Muscle of leg (tissue), 11 donors: ENCODE data around the gene EID3. TPM values are rescaled to one million over a fixed set of nuclear protein-coding genes. Genes with fewer than 3 reads are reported as not detected.
A peak's percentile ranks its signal among the peaks of the same experiment; 100 is the strongest.
"Not testable (repeated sequence)": the region's sequence is repeated elsewhere in the genome, so short reads cannot be mapped to it uniquely, and the experiment has no call there.

Source experiments
- DNase-seq: peaks from one replicate; pipeline ENCODE4 v3.0.0; 2013
- H3K27ac ChIP-seq: one replicate; pipeline ENCODE4 v1.5.1; 2013; ENCODE audit warnings: mild to moderate bottlenecking, low read length, control low read depth
- H3K27me3 ChIP-seq: one replicate; pipeline ENCODE4 v1.6.1; 2013; ENCODE audit warnings: low read length; ENCODE audit not compliant: control insufficient read depth, insufficient read depth
- H3K36me3 ChIP-seq: one replicate; pipeline ENCODE4 v1.6.1; 2013; ENCODE audit warnings: low read length; ENCODE audit not compliant: control insufficient read depth, insufficient read depth
- H3K4me1 ChIP-seq: one replicate; pipeline ENCODE4 v1.6.1; 2013; ENCODE audit warnings: low read length; ENCODE audit not compliant: control insufficient read depth, insufficient read depth
- H3K4me3 ChIP-seq: one replicate; pipeline ENCODE4 v1.5.1; 2013; ENCODE audit warnings: low read length, control low read depth
- H3K9me3 ChIP-seq: replicated peaks from 2 replicates; pipeline ENCODE4 v1.6.1; 2013; ENCODE audit warnings: low read depth, low read length; ENCODE audit not compliant: control insufficient read depth
- WGBS: methylation state at CpG from one replicate; pipeline ENCODE4 v1.1.5; 2013; ENCODE audit warnings: missing lambda C conversion rate; ENCODE audit not compliant: insufficient coverage; 5-methylcytosine and 5-hydroxymethylcytosine counted together
- polyA plus RNA-seq, 8 donors: library from polyadenylated mRNA; unstranded; fragments of 120-200 nt; gene quantifications; one replicate each; pipeline versions ENCODE4 v1.2.1 to v1.2.3, GENCODE V29; 2013; ENCODE audit warnings: inconsistent platforms in 1 of 8, low replicate concordance in 1 of 8; ENCODE audit not compliant: insufficient read length in 8 of 8, insufficient read depth in 1 of 8
- total RNA-seq: library from RNA; stranded (reverse); fragments of 120-200 nt; gene quantifications from one replicate; pipeline ENCODE4 v1.2.4, GENCODE V29; 2013

Gene EID3
- total and polyA plus RNA-seq, 9 donors: 1.5 to 4.2 (median 2.6) TPM

- no peaks in the 10 kb centered on the region for H3K9me3 ChIP-seq
- no peak for DNase-seq
- H3K36me3 ChIP-seq: peaks cover 41% of the 10 kb centered on the region
- H3K4me1 ChIP-seq: no peaks in the 10 kb centered on the region
- no CpG with 5 or more reads among the region's 1 CpG for WGBS
- no peak overlapping the region for H3K27ac ChIP-seq
- no peak overlapping the region for H3K4me3 ChIP-seq
- no peaks in the 10 kb centered on the region for H3K27me3 ChIP-seq
These were observed 18.4 kb downstream of the EID3 start for GRCh38 chr12:104321949-104322348.

GRCh38 chr12:104322533-104322932 lies 19.0 kb downstream of the EID3 start:
- H3K36me3 ChIP-seq: peaks cover 43% of the 10 kb centered on the region
- WGBS: no CpG with 5 or more reads among the region's 2 CpGs
- H3K9me3 ChIP-seq, H3K4me3 ChIP-seq, H3K4me1 ChIP-seq, H3K27me3 ChIP-seq, DNase-seq, H3K27ac ChIP-seq: not testable (repeated sequence)

- WGBS: 100% methylated on average over 1 of the region's 1 CpG
- Histone ChIP-seq H3K9me3 (no peaks in the 10 kb centered on the region), H3K27ac (no peak overlapping the region), H3K36me3 (peaks cover 40% of the 10 kb centered on the region), H3K27me3 (no peaks in the 10 kb centered on the region), H3K4me1 (no peaks in the 10 kb centered on the region), H3K4me3 (no peak overlapping the region)
- DNase-seq: no peak
These were observed 20.4 kb downstream of the EID3 start for GRCh38 chr12:104323899-104324298.

- not testable (repeated sequence) for H3K4me3 ChIP-seq, H3K27me3 ChIP-seq, H3K9me3 ChIP-seq, H3K27ac ChIP-seq, H3K4me1 ChIP-seq, DNase-seq
- 94% methylated on average over 2 of the region's 6 CpGs for WGBS
- peaks cover 27% of the 10 kb centered on the region for H3K36me3 ChIP-seq
These were observed 24.7 kb downstream of the EID3 start for GRCh38 chr12:104328278-104328677.

- WGBS: no CpG with 5 or more reads among the region's 1 CpG
- H3K4me1 ChIP-seq: no peaks in the 10 kb centered on the region
- H3K9me3 ChIP-seq: no peaks in the 10 kb centered on the region
- no peak for DNase-seq
- H3K27ac ChIP-seq: no peak overlapping the region
- no peak overlapping the region for H3K4me3 ChIP-seq
- no peaks in the 10 kb centered on the region for H3K27me3 ChIP-seq
- peaks cover 26% of the 10 kb centered on the region for H3K36me3 ChIP-seq
These were observed 25.3 kb downstream of the EID3 start for GRCh38 chr12:104328790-104329189.

- peaks cover 24% of the 10 kb centered on the region for H3K36me3 ChIP-seq
- no peak overlapping the region for H3K27ac ChIP-seq
- H3K9me3 ChIP-seq: no peaks in the 10 kb centered on the region
- no peak for DNase-seq
- no peaks in the 10 kb centered on the region for H3K27me3 ChIP-seq
- whole genome bisulfite sequencing: 59% methylated on average over 2 of the region's 5 CpGs
- H3K4me1 ChIP-seq: no peaks in the 10 kb centered on the region
- H3K4me3 ChIP-seq: no peak overlapping the region
These were observed 26.4 kb downstream of the EID3 start for GRCh38 chr12:104329707-104330532.

- no peak overlapping the region for H3K27ac ChIP-seq
- no peak for DNase-seq
- peaks cover 21% of the 10 kb centered on the region for H3K36me3 ChIP-seq
- H3K4me3 ChIP-seq: no peak overlapping the region
- H3K4me1 ChIP-seq: no peaks in the 10 kb centered on the region
- H3K27me3 ChIP-seq: no peaks in the 10 kb centered on the region
- H3K9me3 ChIP-seq: no peaks in the 10 kb centered on the region
- WGBS: no CpG with 5 or more reads among the region's 2 CpGs
These were observed 27.8 kb downstream of the EID3 start for GRCh38 chr12:104331376-104331775.

GRCh38 chr12:104332273-104332672 lies 28.7 kb downstream of the EID3 start:
- H3K4me3 ChIP-seq, DNase-seq, H3K9me3 ChIP-seq, H3K4me1 ChIP-seq, H3K27ac ChIP-seq, H3K27me3 ChIP-seq: not testable (repeated sequence)
- H3K36me3 ChIP-seq: peaks cover 20% of the 10 kb centered on the region
- no CpG with 5 or more reads among the region's 3 CpGs for WGBS

GRCh38 chr12:104333692-104334255 lies 30.2 kb downstream of the EID3 start:
- Histone ChIP-seq H3K4me3 (no peak overlapping the region), H3K4me1 (no peaks in the 10 kb centered on the region), H3K27ac (no peak overlapping the region), H3K27me3 (no peaks in the 10 kb centered on the region), H3K9me3 (no peaks in the 10 kb centered on the region), H3K36me3 (peaks cover 18% of the 10 kb centered on the region)
- no CpG with 5 or more reads among the region's 1 CpG for WGBS
- DNase-seq: no peak

- peak; percentile 42 for DNase-seq
- no peaks in the 10 kb centered on the region for H3K4me1 ChIP-seq
- 93% methylated on average over 2 of the region's 8 CpGs for WGBS
These were observed 31.0 kb downstream of the EID3 start for GRCh38 chr12:104334581-104334980.

More at GRCh38 chr12:104334581-104334980, 31.0 kb downstream of the EID3 start:
- H3K36me3 ChIP-seq: peaks cover 20% of the 10 kb centered on the region
- H3K4me3 ChIP-seq: no peak overlapping the region
- H3K27me3 ChIP-seq: no peaks in the 10 kb centered on the region
- H3K9me3 ChIP-seq: no peaks in the 10 kb centered on the region
- H3K27ac ChIP-seq: no peak overlapping the region
